SKM-1 (cell line): ENCODE data around the gene PAK4.

Experiments used
- DNase-seq: peaks from one replicate; lab custom pipeline; 2025; ENCODE audit not compliant: unreplicated experiment; lab: John Stamatoyannopoulos, UW

PAK4 gene

DNA sequence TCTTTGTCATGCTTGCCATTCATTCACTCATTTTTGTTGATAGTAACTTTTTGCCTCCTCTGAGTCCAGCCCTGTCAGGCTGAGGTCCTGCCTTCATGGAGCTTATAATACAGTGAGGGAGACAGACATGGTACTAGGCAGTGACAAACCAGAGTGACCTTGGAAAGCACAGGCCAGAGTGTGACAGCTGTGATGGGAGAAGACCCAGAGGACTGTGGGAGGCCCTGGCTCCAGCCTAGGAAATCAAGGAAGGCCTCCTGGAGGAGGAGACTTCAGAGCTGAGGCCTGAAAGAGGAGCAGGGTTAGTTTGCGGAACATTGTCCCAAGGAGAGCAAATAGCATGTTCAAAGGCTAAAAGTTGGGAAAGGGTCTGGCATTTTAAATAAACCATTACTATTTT lies 20.5 kb downstream of the PAK4 start:
- DNase-seq, result no peak

DNA sequence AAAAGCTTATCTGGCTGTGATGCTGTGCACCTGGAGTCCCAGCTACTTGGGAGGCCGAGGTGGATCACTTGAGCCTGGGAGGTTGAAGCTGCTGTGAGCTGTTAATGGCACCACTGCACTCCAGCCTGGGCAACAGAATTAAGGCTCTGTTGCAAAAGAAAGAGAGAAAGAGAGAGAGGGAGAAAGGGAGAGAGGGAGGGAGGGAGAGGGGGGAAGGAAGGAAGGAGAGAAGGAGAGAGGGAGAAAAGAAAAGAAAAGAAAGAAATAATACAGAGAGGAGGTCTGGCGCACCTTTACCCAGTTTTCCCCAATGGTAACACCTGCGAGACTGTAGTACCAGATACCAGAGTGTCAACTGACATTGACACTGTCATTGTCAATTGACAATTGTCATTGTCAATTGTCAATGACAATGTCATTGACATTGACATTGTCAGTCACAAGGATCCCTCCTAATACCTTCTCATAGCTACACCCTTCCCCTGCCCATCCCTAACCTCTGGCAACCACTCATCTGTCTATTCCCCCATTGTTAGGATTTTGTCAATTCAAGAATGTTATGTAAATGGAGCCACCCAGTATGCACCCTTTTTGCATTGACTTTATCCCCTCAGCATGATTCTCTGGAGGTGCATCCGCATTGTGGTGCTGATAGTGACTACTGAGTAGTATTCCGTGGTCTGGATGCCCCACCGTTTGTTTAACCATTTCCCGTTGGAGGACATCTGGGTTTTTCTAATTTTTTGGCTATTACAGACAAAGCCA lies 21.3 kb downstream of the PAK4 start:
- DNase-seq, result no peak

DNA sequence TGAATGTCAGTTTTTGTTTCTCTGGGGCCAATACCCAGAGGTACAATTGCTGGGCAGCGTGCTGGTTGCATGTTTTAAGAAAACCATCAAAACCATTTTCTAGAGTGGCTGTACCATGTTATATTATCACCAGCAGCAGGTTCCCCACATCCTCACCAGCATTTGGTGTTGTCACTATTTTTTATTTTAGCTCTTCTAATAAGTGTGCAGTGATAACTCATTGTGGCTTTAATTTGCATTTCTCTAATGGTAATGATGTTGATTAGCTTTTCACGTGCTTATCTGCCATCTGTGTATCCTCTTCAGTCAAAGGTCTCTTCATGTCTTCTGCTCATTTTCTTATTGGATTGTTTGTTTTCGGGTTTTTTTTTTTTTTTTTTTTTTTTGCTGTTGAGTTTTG lies 21.9 kb downstream of the PAK4 start:
- no peak for DNase-seq

DNA sequence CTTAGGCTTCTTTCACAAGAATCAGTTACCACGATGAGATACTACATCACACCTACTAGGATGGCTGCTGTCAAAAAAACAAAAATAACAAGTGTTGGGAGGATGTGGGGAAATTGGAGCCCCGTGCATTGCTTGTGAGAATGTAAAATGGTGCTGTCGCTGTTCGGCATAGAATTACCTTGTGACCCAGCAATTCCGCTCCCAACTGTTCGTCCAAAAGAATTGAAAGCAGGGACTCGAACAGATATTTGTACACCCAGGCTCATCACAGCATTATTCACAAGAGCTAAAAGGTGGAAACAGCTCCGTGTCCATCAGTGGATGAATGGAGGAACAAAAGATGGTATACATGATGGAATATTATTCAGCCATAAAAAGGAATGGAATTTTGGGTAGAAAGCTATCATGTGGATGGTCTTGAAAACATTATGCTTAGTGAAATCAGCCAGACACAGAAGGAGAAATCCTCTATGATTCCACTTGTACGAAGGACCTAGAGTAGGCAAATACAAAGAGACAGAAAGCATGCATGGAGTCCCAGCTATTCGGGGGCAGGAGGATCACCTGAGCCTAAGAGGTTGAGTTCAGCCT lies 23.4 kb downstream of the PAK4 start:
- no peak for DNase-seq

DNA sequence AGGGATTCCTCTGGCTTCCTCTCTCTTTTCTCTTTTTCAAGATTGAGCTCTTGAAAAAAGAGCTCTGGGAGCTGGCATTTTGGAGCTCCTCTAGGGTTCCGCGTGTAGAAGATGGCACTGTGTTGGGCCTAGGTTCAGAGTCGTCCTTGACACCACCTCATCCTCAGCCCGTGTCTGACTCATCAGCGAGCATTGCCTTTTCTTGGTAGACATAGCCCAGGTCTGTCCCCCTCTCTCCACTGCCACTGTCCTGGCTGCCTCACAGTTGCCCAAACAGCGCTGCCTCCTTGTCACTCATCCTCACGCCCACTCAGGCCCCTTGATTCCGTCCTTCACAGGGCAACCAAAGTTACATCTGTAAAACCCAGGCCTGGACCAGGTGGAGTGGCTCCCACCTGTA lies 24.6 kb downstream of the PAK4 start:
- DNase-seq, result no peak

DNA sequence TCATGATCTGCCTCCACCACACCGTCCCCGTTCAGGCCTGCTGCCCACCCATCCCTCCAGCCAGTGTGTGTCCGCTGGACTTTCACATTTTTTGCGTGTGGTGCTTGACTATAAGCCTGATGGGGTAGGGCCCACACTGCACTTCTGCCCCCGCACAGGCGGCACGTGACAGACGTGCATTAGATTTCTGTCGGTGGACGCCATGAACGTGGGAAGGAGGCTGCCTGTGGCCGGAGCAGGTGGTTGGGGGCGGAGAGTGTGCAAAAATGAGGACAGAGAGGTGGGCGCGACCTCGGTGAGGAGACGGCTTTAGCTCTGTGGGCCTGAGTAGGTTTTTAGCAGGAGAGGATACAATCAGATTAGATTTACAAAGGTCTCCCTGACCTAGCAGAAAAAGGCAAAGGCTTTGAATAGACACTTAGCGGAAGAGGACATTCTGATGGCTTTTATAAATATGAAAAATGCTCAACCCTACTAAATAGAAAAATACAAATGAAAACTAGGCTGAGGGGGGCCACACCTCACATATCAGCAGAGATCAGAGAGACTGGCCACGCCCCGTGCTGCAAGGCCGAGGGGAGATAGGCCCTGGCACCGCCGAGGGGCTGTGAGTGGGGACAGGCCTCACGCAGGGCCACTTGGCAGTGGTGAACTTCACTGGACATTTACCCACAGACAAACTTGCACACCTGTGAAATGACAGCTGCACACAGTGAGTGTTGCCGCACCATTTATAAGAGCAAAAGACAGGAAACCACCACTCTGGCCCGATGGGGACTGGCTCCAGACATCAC lies 25.4 kb downstream of the PAK4 start:
- DNase-seq, result no peak

DNA sequence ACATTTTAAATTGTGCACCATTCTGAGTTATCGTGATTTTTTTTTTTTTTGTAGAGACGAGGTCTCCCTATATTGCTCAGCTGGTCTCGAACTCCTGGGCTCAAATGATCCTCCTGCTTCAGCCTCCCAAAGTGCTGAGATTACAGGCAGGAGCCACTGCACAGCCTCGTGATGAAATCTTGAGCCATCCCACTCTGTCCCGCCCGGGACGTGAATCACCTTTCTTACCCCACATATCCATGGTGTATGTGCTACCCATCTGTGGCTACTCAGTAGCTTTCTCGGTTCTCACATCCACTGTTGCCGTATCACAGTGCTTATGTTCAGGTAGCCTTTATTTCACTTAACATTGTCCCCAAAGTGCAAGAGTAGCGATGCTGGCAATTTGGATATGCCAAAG lies 26.5 kb downstream of the PAK4 start:
- no peak for DNase-seq

DNA sequence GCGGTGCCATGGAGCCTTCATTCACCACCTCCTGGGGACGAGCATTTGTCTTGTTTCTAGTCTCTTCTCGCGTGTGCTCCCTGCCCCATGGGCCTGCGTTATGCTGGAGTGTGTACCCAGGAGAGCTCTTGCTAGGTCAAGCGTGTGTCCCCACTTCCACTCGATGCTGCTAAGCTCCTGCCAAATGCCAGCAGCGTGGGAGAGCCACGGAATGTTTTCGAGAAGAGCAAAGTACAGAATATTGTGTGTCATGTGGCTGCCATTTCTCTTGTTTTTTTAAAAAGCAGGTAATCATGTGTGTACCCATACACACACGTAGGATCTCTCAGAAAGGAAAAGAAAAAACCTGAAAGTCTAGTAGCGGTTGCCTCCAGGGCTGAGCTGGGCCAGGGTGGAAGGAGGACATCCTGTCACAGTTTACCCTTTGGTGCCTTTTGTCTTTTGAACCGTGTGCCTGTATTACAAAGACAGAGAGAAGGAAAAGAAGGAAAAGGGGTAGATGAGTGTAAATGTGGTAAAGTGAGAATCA lies 28.6 kb downstream of the PAK4 start:
- no peak for DNase-seq

DNA sequence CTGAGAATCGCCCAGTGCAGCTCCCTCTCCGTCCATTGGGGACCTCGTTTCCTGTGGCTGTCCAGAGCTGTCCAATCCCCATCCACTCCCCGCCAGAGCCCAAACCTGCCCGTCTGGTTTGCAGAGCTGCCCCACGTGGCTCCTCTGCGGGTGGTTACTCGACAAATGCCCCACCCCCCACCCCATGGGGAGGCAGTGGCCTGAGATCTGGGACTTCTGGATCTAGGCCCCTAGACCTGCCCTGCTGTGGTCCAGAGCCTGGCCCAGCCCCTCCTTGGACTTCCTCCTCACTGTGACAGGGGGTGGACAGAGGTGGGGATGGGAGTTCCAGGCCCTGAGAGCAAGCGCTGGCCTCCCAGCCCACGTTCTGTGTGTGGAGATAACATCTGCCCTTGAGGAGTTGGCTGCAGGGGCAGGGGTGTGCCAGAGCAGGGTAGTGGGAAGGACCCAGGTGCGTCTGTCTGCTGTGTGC lies 29.1 kb downstream of the PAK4 start:
- no peak for DNase-seq

DNA sequence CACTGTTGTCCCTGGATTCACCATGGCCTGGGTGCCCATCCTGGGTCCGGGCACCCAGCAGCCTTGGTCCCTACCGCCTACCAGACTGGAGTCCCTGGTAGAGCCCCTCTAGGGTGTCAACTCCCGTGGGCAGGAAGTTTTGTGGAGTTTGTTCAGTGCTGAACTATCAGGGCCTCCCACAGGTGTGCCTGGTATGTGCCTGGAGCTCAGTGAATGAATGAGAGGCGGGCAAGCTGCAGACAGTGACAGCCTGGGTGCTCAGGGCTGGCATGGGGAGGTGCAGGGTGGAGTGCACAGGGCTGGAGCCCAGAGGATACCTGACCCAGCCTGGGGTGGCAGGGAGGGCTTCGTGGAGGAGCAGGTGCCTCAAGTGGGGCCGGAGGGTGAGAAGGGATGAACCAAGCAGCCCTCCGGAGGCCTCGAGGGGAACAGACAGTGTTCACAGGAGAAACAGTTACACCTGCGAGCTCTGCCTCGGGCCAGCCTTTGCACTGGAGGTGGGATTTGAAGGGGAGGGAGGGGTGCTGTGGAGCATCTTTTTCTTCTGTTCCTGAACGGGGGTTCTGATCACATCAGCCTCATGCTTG lies 29.6 kb downstream of the PAK4 start:
- no peak for DNase-seq

DNA sequence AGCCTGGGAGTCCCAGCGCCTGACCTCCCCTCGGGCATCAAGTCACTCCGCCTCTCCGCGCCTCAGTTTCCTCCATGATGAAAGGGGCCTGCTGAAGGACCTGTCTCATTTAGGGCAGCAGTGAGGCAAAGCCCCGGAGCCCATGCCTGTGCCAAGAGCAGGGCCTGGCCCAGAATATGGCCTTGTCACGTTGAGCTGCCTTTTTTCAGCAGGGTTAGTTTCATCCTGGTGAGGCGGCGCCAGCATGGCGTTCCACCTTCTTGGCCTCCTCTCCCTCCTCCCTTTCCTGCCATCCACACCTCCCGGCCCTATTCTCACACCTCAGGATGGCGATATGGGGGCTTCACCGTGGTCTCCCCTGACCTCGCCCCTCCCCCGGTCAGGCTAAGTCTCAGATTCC lies 30.2 kb downstream of the PAK4 start:
- DNase-seq, result no peak

DNA sequence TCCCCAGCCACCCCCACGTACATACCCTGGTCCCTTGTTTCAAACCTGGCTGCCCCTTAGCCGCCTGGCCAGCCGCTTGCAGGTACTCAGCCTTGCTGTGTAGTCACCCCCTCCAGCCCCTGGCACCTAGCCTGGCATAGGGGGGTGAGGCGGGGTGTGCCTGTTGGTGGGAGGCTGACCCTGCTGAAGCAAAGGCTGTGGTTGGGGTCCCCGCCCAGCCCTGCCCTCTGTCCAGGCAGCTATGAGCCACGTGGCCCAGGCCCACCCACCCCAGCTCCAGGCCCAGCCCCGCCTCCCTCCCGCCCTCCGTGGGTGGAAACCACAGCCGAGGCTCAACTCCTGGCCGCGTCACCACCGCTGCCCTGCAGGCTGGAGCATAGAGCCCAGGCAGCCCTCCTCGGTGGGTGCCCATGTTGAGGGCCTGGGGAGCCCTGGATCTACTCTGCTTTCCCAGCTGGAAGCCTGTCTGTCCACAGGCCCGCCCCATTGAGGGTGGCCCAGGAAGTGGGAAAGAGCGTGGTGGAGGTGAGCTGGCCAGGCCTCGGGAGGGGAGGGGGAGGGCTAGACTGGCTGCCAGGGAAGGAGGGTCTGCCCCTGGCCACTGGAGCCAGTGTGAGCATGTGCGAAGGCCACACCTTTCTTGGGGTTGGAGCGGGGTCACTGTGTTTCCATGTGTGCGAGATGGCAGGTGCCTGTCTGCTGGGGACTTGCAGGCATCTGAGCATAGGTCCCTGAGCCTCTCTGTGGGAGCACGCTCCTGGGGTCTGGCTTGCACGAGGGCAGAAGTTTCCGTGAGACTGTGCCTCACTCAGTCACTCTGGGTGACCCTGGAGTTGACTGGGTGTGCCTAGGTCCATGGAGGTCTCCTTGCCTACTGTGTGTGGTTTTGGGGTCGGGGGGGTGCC lies 31.0 kb downstream of the PAK4 start:
- no peak for DNase-seq

DNA sequence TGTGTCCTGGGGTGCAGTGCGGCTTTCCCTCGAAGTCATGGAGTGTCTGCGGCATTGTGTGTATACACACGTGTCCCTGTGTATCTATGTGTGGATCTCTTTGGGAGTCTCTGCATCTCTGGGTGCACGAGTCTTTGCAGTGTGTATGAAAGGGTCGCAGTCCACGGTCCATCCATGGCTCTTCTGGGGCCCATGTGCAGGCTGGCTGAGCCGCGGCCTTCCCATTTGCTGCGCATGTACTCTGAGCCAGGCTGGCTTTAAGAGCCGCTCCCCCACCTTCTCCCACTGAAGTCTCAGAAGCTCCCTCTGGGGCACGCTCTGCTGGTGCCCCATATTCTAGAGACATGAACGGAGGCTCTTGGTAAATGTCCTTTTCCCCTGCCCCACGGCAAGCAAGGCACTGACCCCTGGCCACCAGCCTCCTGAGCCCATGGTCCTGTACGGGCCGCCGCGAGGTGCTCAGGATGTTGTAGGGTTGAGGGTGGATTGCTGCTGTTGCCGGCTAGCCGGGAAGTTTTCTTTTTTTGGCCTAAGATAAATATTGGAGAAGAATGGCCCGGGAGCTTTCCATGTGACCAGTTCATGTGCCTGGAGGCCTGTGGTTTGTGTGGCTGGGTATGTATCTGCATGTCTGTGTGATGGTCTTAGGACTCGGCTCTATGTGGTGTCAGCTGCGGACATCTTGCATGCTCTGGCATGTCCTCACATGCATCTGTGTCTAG lies 31.9 kb downstream of the PAK4 start:
- no peak for DNase-seq

DNA sequence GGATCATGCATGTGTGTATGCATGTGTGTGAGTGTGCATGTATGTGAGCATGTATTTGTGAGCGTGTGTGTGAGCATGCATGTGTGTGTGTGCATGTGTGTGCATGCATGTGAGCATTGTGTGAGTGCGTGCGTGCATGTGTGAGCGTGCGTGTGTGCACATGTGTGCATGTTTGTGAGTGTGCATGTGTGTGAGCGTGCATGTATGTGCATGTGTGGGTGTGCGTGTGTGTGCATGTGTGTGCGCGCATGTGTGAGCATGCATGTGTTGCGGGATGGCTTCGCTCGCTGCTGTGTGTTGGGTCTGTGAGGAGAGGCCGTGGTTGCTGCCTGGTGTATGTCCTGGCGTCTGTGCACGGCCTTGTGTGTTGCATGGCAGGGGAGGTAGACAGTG lies 32.4 kb downstream of the PAK4 start:
- DNase-seq, result no peak

DNA sequence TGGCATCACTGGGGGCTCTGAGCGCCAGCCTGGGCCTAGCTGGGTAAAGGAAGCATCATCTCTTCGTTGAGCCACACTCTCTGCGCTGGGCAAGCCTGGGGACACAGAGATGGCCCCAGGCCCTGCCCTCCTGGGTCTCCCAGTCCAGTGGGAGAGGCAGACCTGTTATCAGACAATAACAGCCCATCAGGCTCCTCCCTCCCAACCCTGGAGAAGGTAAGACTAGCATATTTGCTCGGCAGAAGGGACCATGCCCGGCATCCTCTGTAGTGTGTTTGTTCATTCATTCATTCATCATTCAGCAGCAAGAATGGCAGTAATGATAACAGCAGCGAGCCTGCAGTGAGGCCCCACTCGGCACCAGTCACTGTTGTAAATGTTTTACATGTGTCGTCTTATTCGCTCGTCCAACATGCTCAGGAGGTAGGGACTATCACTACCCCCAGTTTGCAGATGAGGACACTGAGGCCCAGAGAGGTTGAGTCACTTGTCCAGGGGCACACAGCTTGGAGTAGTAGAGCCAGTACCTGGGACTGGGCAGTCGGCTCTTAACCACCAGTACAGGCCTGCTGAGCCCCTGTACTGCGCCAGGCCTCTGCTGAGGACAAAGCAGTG lies 33.2 kb downstream of the PAK4 start:
- DNase-seq, result no peak

DNA sequence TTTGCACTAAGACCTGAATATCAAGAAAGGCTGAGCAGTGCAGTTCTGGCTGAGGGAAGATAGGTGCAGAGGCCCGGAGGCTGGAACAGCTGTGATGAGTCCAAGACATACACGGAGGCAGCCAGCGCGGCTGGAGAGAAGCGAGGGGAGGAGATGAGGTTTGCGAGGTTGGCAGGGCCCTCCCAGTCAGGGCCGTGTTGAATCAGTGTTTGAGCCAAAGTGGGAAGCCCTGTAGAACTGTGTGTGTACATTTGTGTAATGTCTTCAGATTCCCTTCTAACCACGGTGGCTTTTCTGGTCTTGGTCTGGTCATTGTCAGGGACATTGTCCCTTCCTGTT lies 34.9 kb downstream of the PAK4 start:
- DNase-seq, result no peak

DNA sequence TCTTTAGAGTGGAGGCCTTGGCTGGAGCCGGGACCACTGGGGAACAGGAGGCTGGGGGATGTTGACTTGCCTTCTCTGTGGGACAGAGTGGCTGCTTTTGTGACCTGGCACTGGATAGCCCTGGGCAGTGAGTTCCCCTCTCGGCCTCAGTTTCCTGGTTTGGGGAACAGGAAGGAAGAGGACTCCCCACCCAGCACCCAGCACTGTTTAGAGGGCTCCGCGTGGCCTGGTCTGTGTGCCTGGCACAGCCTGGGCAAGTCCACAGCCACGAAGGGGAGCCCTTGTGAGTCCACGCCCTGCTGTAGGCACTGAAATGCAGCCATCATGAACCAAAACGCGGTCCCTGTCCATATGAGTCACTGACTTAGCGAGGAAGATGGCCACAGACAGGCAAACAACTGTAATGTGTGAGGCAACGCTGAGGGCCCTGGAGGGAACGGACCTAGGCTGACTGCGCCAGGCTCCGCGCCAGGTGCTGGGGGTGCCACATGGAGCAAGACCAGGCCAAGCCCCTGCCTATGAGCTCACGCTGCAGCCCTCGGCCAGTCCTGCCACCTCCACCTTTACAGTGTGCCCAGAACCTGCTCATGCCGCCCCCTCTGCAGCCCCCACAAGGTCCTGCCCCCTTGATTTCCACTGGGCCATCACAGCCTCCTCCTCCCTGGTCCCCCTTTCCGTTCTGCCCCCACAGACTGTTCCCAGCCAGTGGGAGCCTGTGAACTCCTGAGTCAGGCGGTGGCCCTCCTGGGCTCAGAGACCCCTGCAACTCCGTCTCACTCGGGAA lies 35.5 kb downstream of the PAK4 start:
- no peak for DNase-seq

DNA sequence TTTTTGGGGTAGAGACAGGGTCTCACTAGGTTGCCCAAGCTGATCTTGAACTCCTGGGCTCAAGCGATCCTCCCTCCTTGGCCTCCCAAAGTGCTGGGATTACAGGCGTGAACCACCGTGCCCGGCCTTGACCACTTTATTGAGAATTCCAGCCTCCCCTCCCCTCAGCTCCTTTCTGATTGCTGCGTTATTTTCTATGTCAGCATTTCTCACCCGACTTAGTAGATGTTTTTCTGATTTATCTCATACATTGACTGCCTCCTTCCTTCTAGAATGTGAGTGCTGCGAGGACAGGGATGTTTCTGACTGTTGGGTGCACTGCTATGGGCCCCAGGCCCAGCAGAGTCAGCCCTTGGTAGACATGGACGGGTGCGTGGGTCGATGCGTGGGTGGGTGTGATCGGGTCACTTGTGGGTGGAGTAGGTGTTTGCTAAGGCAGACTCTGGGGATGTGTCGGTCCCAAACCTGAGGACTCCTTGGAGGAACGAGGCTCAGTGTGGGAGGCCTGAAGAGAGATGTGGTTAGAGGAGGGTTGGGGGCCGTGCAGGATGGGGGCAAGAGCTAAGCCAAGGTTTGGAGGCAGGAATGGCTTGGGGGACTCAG lies 37.0 kb downstream of the PAK4 start:
- no peak for DNase-seq
